GM21515 (cell line): ENCODE measurements around the gene CMTM3.
"Not testable (repeated sequence)": the region's sequence is repeated elsewhere in the genome, so short reads cannot be mapped to it uniquely, and the experiment has no call there.

Experiments
- ATAC-seq: cut with Tn5 transposase; IDR thresholded peaks from one replicate; pipeline ENCODE4 v1.9.1; 2021; ENCODE audit not compliant: unreplicated experiment

Gene CMTM3

DNA sequence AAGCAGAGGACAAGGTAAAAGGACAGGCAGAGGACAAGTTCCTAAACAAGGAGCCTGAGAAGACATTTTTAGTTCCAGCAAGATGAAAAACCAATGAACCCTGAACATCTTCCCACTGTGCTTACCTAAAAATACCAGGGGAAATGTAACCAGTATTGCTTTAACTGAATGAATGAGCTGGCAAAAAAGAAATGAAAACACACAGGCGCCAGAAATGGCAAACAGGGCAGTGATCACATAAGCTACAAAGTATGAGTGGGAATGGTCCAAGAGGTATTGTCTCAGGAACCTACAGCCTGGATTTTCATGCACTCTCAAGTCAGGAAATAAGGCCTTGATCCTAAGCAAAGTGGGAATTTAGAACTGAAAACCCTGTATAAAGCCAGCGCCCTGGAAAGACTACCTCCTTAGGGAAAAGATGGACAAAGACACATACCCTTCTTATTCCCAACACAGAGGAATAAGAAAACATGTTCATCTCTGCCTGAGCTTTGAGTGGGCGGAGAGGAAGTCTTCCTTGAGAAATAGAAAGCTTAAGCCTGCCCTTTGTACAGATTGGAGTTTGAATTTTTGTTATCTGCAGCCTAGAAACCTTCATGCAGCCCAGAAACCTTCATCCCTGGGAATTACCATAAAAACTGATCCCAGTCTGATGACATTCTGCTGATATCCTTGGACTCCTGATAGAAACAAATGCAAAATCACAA is 23.1 kb upstream of the CMTM3 start:
- ATAC-seq, result no peak

DNA sequence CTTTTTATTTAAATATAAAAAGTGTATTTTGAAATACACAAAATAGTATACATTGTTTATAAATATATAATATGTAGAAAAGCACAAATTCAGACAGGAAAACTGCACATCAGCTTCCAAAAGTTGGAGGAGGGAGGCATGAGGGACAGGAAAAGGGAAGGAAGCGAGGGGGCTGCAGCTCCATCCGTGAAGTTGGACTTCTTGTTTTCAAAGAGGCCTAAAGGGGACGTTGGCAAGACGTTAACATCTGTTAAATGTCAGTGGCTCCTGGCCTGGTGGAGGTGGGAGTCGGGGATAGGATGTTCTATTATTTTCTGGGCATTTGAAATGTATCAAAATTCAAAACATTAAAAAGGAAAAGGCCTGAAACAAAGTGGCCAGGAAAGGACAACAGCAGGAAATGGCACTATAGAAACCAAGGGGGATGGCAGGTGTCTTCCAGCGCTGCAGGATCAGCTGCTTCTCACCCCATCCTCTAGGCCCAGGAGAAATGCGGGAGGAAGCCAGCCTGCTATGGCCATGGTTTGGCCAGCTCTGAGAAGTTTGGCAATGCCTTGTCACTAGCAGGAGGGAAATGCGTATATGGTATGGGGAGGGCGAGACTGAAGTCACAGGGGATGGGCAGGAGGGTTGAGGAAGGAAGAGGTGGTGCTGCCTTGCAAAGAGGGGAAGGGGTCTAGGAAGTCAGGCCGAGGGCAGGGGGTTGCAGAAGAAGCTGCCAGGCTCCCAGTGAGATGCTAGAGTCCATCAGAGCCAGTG is 18.8 kb upstream of the CMTM3 start:
- no peak for ATAC-seq

DNA sequence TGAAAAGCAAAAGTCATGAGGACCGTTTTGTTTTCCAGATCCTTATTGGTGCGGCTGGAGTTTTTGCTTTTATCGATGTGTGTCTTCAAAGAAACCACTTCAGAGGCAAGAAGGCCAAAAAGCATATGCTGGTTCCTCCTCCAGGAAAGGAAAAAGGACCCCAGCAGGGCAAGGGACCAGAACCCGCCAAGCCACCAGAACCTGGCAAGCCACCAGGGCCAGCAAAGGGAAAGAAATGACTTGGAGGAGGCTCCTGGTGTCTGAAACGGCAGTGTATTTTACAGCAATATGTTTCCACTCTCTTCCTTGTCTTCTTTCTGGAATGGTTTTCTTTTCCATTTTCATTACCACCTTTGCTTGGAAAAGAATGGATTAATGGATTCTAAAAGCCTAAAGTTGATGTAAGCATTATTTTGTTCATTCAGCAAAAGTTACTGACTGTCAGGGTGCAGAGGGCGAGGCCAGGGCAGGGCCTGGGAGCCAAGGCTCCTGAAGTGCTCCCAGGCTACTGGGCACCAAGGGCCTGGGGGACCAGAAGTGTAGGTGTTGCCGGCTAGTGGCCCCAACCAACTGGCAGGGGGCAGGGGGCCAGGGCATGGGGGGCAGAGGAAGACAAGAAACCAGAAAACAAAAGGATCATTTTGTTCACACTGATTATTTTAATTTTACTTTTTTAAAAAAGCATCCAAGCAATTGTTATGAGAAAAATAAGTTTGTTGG is 16.5 kb upstream of the CMTM3 start:
- ATAC-seq, result no peak

DNA sequence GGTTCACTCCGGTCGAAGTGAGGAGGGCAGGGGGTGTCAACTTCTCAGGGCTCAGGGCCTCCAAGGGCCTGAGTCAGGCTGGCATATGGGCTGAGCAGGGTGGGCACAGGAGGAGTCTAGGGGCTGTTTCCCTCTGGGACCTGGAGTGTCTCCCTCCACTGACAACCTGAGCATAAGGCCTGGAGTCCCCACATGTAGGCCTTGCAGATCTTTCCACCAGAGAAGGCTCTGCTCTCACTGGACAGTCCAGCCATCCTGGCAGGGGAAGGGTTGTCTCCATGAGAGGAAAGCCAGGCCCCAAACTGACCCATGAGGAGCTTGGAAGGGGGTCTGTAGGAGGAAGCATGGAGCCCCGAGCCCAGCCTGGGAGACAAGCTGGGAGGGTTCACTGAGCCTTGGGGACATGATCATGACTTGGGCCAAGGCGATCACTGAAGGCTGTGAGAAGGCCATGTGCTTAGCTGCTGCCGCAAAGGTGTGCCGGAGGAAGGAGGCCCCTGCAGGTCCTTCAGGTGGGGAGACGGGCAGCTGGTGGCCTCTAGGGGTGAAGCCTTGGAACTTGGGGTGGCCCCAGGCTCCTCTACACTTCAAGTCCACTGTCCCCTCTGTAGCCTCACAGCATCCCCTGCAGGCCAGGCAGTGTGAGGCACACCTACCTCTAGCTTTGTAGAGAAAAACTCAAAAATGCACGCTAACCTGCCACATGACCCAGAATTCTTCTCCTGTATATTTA is 15.4 kb upstream of the CMTM3 start:
- ATAC-seq, result peak; percentile 76

DNA sequence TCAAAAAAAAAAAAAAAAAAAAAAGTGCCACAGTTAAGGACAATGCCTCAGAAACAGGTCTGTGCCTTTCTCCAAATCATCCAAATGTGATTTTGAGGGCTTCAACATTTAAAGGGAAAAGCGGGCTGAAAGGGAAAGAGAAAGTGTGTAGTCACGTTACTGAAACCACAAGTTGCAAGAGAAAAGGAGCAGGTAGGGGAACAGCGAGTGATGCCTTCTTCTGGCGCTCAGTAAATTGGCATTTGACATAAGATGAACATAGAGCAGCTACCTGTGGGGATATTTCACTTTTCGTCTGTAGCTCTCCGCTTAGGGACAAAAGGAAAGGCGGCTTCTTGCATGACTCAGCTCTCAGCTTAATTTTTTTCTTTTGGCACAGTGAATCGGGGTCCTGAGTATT is 14.2 kb upstream of the CMTM3 start:
- ATAC-seq, result no peak

DNA sequence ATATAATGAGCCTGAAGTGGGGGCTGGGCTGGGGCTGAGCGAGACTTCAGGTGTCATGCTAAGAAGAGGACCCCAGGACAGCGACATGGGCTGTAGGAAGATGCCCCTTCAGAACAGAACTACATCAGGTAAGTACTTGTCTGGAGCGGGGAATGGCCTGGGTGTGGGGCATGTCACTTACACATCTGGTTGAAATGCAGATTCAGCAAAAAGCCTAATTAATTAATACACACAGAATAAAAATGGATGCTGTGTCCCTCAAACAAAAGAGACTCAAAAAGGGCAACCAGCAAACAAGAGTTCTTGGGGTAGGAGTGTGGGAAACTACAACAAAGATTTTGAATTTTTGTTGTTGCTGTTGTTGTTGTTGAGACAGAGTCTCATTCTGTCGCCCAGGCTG is 13.5 kb upstream of the CMTM3 start:
- no peak for ATAC-seq

DNA sequence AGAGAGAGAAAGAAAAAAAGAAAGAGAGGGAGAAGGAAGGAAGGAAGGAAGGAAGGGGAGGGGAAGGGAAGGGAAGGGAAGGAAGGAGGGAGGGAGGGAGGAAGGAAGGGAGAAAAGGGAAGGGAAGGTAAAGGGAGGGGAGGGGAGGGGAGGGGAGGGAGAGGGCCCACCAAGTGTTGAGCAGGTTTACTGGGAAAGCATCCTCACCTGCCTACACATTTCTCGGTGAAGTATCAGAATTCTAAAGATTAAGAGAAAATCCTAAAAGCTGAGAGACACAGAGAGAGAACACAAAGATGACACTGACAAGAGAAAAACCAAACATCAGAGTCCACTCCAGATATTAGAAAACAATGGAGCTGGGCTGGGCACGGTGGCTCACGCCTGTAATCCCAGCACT is 12.3 kb upstream of the CMTM3 start:
- no peak for ATAC-seq

DNA sequence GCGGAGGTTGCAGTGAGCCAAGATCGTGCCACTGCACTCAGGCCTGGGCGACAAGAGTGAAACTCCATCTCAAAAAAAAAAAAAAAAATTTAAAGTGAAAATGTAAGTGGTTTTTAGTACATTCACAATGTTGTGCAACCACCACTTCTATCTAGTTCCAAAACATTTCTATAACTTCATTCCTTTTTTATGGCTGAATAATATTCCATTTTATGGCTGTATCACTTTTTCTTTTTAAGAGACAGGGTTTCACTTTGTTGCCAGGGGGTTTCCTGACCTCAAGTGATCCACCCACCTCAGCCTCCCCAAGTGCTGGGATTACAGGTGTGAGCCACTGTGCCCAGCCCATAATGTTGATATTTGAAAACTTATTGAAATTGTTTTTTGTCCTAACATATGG is 11.7 kb upstream of the CMTM3 start:
- no peak for ATAC-seq

DNA sequence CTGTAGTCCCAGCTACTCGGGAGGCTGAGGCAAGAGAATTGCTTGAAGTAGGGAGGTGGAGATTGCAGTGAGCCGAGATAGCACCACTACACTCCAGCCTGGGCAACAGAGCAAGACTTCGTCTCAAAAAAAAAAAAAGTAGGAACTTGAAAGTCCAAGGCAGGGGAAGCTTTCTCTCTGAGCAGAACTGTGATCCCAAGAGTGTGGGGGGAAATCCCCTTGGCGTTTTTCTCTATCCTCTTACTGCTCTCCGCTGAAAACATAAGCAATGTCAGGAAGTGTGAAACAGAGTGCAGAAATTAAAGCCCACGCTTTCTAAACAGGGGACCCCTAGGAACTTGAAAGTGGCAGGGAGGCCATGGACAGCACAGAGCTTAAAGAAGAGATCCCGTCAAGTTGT is 9.8 kb upstream of the CMTM3 start:
- no peak for ATAC-seq

DNA sequence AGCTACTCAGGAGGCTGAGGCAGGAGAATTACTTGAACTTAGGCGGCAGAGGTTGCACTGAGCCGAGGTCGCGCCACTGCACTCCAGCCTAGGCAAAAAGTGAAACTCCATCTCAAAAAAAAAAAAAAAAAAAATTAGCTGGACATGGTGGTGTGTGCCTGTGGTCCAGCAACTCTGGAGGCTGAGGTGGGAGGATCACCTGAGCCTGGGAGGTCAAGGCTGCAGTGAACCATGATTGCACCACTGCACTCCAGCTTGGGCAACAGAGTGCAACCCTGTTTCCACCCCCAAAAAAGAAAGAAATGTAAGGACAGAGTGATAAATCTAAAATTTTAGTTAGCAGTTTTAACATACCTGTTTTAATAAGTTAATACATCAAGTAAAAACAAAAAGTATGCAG is 7.9 kb upstream of the CMTM3 start:
- not testable (repeated sequence) for ATAC-seq

DNA sequence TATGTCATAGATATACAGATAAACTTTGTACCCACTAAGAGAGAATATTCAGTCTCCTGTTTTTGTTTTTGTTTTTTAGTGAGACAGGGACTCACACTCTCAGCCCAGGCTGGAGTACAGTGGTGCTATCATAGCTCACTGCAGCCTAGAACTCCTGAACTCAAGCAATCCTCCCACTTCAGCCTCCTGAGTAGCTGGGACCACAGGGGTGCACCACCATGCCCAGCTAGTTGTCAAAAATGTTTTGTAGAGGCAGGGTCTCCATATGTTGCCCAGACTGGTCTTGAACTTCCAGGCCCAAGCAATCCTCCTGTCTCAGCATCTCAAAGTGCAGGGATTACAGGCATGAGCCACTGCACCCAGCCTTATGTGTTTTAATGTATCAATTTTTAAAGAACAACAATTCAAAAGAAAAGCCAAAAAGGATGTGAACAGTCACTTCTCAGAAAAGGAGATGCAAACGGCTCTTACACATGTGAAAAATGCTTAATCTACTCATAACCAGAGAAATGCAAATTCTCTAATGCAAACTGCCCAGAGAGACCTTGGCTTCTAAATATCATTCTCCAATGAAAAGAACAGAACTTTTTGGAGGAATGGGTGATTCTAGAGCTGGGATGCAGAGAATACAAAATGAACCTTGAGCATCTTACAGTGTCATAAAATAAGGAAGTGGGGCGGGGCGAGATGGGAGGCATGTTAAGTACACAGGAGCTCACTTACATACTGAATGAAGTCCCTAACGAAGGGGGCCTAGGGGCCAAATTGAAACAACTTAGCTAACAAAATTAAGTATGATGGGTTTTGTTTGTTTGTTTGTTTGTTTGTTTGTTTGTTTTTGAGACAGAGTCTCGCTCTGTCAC is 7.3 kb upstream of the CMTM3 start:
- no peak for ATAC-seq

DNA sequence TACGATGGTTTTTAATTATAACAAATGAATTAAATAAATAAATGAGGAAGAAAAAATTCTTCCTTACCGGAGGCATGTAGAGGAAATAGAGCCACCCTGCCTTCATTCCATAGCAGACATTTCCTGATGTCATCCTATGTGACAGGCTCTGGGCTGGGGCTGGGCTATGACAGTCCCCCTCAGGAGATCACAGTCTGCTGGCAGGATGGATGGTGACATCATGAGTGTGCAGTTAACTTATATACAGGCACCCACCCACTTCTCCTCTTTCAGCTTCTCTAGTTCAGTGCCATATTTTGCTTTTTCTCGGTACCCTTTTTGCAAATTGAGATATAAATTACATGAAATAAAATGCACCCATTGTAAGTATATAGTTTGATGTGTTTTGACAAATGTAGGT is 6.4 kb upstream of the CMTM3 start:
- ATAC-seq, result no peak

DNA sequence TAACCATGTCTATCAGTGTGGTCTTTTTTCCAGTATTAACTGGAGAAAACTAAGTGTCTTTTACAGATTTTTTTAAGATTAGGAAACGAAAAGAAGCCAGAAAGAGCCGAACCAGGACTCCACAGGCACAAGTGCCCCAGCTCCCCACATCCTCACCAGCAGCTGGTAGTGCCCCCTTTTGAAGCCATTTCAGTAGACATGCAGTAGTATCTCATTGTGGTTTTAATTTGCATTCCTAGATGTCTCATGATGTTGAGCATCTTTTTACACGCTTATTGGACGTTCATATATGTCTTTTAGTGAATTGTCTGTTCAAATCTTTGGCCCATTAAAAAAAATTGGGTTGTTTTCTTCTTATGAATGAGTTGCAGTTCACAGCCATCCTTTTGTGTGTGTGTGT is 4.8 kb upstream of the CMTM3 start:
- ATAC-seq, result no peak

DNA sequence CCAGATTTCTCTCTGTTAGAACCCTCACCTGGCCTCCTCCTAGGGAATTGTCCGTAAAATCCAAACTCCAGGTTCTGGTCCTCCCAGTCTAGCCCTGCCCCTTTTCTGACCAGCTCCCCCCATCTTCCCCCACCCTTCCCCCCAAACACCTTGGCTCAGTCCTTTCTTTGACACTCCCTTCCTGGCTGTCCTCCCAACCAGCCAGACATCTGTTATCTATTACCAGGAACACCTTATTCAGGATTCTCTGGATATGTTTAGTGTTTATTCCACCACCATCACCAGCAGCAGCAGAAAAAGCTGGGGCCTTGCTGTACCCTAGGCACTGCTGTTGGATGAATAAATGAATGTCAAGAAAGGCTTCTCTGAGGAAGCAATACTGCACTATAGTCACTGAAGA is 4.0 kb upstream of the CMTM3 start:
- ATAC-seq, result no peak

DNA sequence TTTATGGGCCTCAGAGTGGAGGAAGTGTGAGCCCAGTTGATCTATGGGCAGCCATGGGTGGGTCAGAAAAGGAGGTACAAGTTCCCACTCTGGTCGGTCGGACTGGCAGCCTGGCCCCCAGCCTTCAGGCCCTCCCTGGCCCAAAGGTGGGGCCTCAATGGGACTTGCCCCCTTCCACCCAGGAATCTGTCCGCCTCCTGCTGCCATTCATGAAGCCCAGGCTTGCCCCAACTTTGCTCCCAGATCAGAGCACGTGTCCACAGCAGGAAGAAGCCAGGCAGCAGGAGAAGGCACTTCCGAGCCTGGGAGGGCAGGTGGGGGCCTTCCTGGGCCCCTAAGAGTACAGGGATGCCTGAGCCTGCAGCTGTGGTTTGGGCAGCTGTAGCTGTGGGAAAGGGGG is 3.0 kb upstream of the CMTM3 start:
- ATAC-seq, result no peak

DNA sequence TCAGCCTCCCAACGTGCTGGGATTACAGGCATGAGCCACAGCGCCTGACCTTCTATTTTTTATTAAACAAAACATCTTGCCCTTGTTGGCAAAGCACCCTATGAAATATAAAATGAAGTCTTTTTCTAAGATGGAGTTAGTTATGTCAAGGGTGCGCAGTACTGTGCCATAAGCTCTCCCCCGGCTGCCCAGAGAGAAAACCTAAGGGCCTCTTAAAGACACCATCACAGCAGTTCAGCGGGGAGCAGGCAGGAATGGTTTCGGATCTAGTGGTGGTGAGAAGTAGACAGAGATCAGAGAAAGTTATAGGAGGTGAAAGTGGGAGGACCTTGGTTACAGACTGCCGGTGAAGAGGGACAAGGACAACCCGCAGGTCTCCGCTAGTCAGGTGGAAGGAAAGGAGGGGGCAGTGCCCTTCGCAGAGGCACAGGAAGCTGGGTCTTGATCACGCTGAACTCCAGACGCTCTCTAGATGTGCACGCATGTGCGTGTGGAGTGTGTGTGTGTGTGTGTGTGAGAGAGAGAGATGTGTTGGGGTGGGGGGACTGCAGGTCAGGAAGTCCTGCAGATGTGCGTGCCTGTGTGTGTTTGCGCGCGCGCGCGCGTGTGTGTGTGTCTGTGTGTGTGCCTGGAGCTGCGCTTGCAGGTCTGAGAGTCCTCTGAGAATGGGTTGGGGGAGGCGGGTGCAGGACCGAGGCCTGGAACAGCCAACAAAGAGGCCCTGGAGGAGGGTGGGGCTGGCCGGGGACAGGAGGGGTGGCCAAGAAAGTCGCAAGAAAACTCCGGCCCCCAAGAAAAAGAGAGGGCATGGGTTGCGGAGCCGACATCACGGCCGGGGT is 748 bp upstream of the CMTM3 start:
- ATAC-seq, result no peak

DNA sequence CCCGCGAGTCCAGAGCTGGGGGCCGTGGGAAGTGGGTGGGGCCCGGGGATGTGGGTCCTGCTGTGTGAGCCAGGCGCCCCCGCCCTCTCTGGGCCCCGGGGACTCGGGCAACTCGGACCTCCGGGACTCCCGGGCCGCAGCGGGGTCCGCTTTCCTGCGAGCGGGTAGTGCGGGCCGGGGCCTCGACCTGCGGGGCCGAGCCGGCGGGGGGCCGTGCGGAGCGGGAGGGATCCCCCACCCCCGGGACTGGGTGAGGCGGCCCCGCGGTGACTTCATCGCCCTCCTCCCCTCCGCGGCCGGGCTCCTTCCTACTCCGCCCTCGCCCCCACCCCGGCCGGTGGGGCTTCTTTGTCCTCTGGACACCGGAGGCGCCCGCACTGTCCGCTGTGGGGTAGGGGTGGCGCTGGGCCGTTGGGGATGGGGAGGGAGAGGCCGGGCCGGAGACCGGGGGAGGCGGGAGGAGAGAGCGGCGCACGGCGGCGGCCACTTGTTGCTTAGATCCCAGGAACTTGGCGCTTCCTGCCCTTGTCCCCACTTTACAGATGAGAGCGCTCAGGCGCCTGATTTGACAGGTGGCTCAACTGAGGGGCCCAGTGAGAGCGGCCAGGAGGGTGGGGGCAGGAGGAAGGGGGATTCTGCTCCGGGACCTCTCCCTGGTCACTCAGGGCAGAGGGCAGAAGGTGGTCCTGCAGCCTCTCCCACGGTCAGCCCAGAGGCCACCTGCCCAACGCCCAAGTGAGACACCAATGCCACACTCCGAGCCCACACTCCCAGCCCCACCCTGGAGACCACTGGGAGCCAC is 874 bp downstream of the CMTM3 start:
- no peak for ATAC-seq

DNA sequence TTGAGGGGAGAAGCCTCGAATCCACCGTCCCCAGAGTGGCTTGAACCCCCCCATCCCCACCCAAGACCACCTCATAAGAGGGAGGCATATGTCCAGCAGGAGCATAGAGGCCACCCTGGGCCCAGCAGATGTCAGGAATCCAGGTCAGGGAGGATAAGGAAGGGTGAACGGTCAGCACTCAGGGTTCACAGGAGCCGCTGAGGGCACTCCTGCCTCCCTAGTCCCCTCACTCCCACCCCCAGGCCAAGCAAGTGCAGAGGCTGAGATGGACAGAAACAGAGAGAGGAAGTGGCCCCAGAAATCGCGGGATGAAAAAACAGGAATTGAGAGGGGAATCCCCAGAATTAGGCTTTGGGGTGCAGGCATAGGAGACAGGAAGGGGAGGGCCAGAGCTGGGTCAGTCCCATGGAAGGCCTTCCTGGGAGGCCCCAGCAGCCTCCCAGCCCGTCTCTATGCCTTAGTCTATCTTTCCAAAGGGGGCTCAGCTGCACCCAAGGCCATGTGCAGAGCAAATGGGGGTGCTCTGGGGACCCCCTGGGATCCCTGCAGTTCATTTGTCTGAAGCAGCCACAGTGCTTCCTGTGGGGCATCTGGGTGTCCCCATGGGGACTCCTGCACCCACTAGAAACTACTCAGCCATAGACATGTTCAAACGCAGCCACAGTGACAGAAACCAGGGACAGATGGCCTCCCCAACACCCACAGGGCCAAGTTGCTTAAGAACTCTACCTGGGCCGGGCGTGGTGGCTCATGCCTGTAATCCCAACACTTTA is 1.7 kb downstream of the CMTM3 start:
- ATAC-seq, result no peak
